ENCODE measurements around the gene CCDC107.

Gene CCDC107

GRCh38 chr9:35658137-35658967 lies at the start of gene CCDC107:
TSS of gene CCDC107 (plus strand) at chr9:35658292. CDS start at chr9:35658380, 88 bp downstream.
- peak; percentile 53 for TF ChIP-seq CTCF (IDR thresholded peaks at IDR 0.05)

GRCh38 chr9:35609001-35609819 lies 48.9 kb upstream of the CCDC107 start:
- TF ChIP-seq CTCF (IDR thresholded peaks at IDR 0.05), result no peak

DNA sequence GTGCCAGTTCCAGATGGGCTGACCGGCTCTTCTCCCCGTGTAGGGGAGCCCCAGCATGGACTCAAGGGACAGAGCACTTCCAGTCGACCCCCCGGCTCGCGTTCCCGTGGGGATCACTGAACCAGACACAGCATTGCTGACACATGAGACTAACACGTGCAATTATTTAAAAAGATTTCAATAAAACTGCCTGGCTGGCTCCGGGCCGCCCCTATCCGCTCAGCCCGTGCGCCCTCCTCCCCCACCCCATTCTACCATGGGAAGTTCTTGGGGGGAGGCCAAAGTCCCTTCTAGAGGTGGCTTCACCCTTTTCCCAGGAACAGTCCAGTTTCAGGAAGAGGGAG lies 48.3 kb upstream of the CCDC107 start:
- TF ChIP-seq CTCF (IDR thresholded peaks at IDR 0.05), result no peak

DNA sequence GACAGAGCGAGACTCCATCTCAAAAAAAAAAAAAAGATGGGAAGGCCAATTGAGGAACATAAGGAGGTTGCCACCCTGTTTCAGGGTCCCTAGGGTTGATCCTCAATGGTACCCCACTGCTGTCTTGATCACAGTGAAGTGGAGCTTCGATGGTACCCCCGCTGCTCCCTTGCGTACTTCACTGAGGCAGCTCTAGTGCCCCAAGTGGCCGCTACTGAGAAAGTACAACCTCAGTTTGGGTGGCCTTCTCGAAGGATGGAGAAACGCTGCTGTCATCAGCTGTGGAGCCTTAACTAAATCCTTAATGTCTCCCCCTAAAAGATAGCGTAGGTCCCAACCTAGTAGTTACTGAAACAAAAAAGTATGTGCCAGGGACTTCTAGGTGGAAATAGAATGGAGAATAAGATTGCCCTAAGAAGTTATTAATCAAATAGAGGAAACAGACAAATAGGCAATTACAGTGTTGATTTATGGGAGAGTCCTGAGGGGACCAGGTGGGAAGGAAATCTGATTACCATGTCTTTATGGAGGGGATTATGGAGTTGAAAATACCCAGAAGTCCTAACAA lies 46.8 kb upstream of the CCDC107 start:
- TF ChIP-seq CTCF (IDR thresholded peaks at IDR 0.05), result peak; percentile 84

GRCh38 chr9:35612843-35613242 lies 45.2 kb upstream of the CCDC107 start:
- TF ChIP-seq CTCF (IDR thresholded peaks at IDR 0.05), result no peak

GRCh38 chr9:35615981-35616680 lies 42.0 kb upstream of the CCDC107 start:
- no peak for TF ChIP-seq CTCF (IDR thresholded peaks at IDR 0.05)

All from LNCAP (cell line).